Activated T-helper 1 cell treated with anti-CD3 and anti-CD28 coated beads, Interleukin-12 subunit alpha, Interleukin-12 subunit beta, Interleukin-2, Interleukin-4 antibody, amounts not matched to agents 30 ng/mL and 10 ng/mL and 1 ng/mL, durations not matched to agents 14 hours and 24 hours and 36 hours (primary cell): ENCODE measurements around the gene SLX4IP. TPM values are rescaled to one million over a fixed set of nuclear protein-coding genes. Genes with fewer than 3 reads are reported as not detected.

Experiments
- DNase-seq: peaks from one replicate; pipeline ENCODE4 v3.0.0; 2021; ENCODE audit warnings: low spot score
- H3K27ac Mint-ChIP-seq: one replicate; pipeline ENCODE4 v1.8.0; 2021; ENCODE audit warnings: mild to moderate bottlenecking, mixed read lengths
- H3K27me3 Mint-ChIP-seq: one replicate; pipeline ENCODE4 v1.8.0; 2022; ENCODE audit warnings: mild to moderate bottlenecking, moderate library complexity, mixed read lengths; ENCODE audit not compliant: insufficient read depth
- H3K36me3 Mint-ChIP-seq: one replicate; pipeline ENCODE4 v1.8.0; 2021; ENCODE audit warnings: low read depth, mixed read lengths
- H3K4me1 Mint-ChIP-seq: one replicate; pipeline ENCODE4 v1.8.0; 2021; ENCODE audit warnings: low read depth, mixed read lengths
- H3K4me3 Mint-ChIP-seq: one replicate; pipeline ENCODE4 v1.8.0; 2021; ENCODE audit warnings: mild to moderate bottlenecking, moderate library complexity, mixed read lengths
- H3K9me3 Mint-ChIP-seq: one replicate; pipeline ENCODE4 v1.8.0; 2021; ENCODE audit warnings: mixed read lengths
- intact Hi-C: fragments of 100-400 bp; cut with micrococcal nuclease; formaldehyde crosslinking; loops from one replicate; pipeline ENCODE4 v1.15.1; 2024
- total RNA-seq: library from RNA; stranded (reverse); gene quantifications from 2 replicates; pipeline ENCODE4 v1.2.3, GENCODE V29; 2022

The SLX4IP gene
- total RNA-seq, 1 donor from 2014 or later = 5.0 TPM

- intact Hi-C loops = loop anchor here (1.0 to 10.0 kb wide), 7 partner anchors 71 to 1218 kb away; partner anchors contain the start of gene MKKS
- H3K9me3 Mint-ChIP-seq = no peaks in the 10 kb centered on the region
- H3K36me3 Mint-ChIP-seq = peaks cover 2% of the 10 kb centered on the region
- H3K27ac Mint-ChIP-seq = peak within 1 kb of the TSS; percentile 92
- DNase-seq = peak; percentile 71
- H3K4me1 Mint-ChIP-seq = peaks cover 26% of the 10 kb centered on the region
- peaks cover 65% of the 10 kb centered on the region for H3K27me3 Mint-ChIP-seq
- H3K4me3 Mint-ChIP-seq = peak within 1 kb of the TSS; percentile 89
Measured at GRCh38 chr20:10673842-10674683, 239.0 kb downstream of the SLX4IP start, which contains the start of gene JAG1. Gene JAG1 (minus strand): TSS chr20:10673999. CDS start chr20:10673530, 469 bp downstream.

- Mint-ChIP-seq H3K27ac (peak overlapping the region; percentile 5), H3K36me3 (peaks cover 2% of the 10 kb centered on the region), H3K27me3 (peaks cover 59% of the 10 kb centered on the region), H3K9me3 (no peaks in the 10 kb centered on the region), H3K4me1 (peaks cover 26% of the 10 kb centered on the region), H3K4me3 (peak overlapping the region; percentile 61)
- peak; percentile 22 for DNase-seq
- intact Hi-C loops = loop anchor here (1.0 to 10.0 kb wide), 5 partner anchors 122 to 1217 kb away; partner anchors contain the start of gene MKKS
Measured at GRCh38 chr20:10674684-10675449, 239.8 kb downstream of the SLX4IP start.

GRCh38 chr20:10675450-10675848 is 240.3 kb downstream of the SLX4IP start:
- intact Hi-C loops = loop anchor here (2.0 to 10.0 kb wide), 2 partner anchors 165 to 701 kb away; no protein-coding TSS in a partner anchor
- peak overlapping the region; percentile 5 for H3K27ac Mint-ChIP-seq
- peak overlapping the region; percentile 61 for H3K4me3 Mint-ChIP-seq
- H3K9me3 Mint-ChIP-seq = no peaks in the 10 kb centered on the region
- H3K36me3 Mint-ChIP-seq = peaks cover 2% of the 10 kb centered on the region
- no peak for DNase-seq
- peaks cover 26% of the 10 kb centered on the region for H3K4me1 Mint-ChIP-seq
- H3K27me3 Mint-ChIP-seq = peaks cover 58% of the 10 kb centered on the region

GRCh38 chr20:10676518-10676917 is 241.4 kb downstream of the SLX4IP start:
- H3K27me3 Mint-ChIP-seq = peaks cover 59% of the 10 kb centered on the region
- DNase-seq = no peak
- no peak overlapping the region for H3K27ac Mint-ChIP-seq
- peaks cover 22% of the 10 kb centered on the region for H3K4me1 Mint-ChIP-seq
- no peak overlapping the region for H3K4me3 Mint-ChIP-seq
- peaks cover 2% of the 10 kb centered on the region for H3K36me3 Mint-ChIP-seq
- intact Hi-C loops = loop anchor here (10.0 kb wide), 1 partner anchor 702 kb away; no protein-coding TSS in a partner anchor
- no peaks in the 10 kb centered on the region for H3K9me3 Mint-ChIP-seq

Other genes with a start within 250 kb of the SLX4IP start
- 3.7 and 3.9 TPM in 2 replicates for gene SNAP25, start 216.5 kb upstream of the SLX4IP start, total RNA-seq
- gene MKKS, start 1.1 kb upstream of the SLX4IP start, total RNA-seq = 6.7 and 7.5 TPM in 2 replicates
- 1.3 and 1.4 TPM in 2 replicates for gene JAG1, start 238.7 kb downstream of the SLX4IP start, total RNA-seq